ENCODE data around the gene PDLIM7.

The PDLIM7 gene

GRCh38 chr5:177524539-177524900 is 27.1 kb upstream of the PDLIM7 start:
- DNase-seq, result no peak

- DNase-seq, result no peak
These were observed 26.5 kb upstream of the PDLIM7 start for GRCh38 chr5:177523711-177524538.

- DNase-seq, result no peak
These were observed 23.6 kb upstream of the PDLIM7 start for GRCh38 chr5:177520916-177521513.

GRCh38 chr5:177520271-177520670 is 22.9 kb upstream of the PDLIM7 start:
- DNase-seq, result no peak

- no peak for DNase-seq
These were observed 22.2 kb upstream of the PDLIM7 start for GRCh38 chr5:177519463-177520235.

- peak; percentile 97 for DNase-seq
These were observed 19.5 kb upstream of the PDLIM7 start, which contains the start of gene DDX41 for GRCh38 chr5:177516601-177517568. Gene DDX41 (minus strand): TSS chr5:177516961. CDS start chr5:177516945, 16 bp downstream.

- DNase-seq, result no peak
These were observed 18.2 kb upstream of the PDLIM7 start for GRCh38 chr5:177515580-177515979.

- DNase-seq, result no peak
These were observed 17.1 kb upstream of the PDLIM7 start for GRCh38 chr5:177514541-177514940.

GRCh38 chr5:177513500-177513899 is 16.1 kb upstream of the PDLIM7 start:
- no peak for DNase-seq

- DNase-seq, result no peak
These were observed 15.5 kb upstream of the PDLIM7 start for GRCh38 chr5:177512736-177513380.

- no peak for DNase-seq
These were observed 14.6 kb upstream of the PDLIM7 start for GRCh38 chr5:177511796-177512675.

GRCh38 chr5:177511181-177511580 is 13.8 kb upstream of the PDLIM7 start:
- DNase-seq, result no peak

GRCh38 chr5:177510567-177511053 is 13.2 kb upstream of the PDLIM7 start:
- no peak for DNase-seq

GRCh38 chr5:177509991-177510566 is 12.7 kb upstream of the PDLIM7 start:
- DNase-seq, result no peak

GRCh38 chr5:177509381-177509951 is 12.1 kb upstream of the PDLIM7 start, which contains the start of gene DOK3:
Gene DOK3 (minus strand): TSS chr5:177509826. CDS start chr5:177509540, 286 bp downstream.
- peak; percentile 32 for DNase-seq

GRCh38 chr5:177508837-177509236 is 11.4 kb upstream of the PDLIM7 start:
- DNase-seq, result no peak

GRCh38 chr5:177508221-177508611 is 10.8 kb upstream of the PDLIM7 start:
- no peak for DNase-seq

GRCh38 chr5:177507596-177508220 is 10.3 kb upstream of the PDLIM7 start:
- no peak for DNase-seq

GRCh38 chr5:177507165-177507564 is 9.8 kb upstream of the PDLIM7 start:
- no peak for DNase-seq

Measured in RPMI8226 (cell line).